Kidney capillary endothelial cell (primary cell): ENCODE results near the gene PIK3CG.
A peak's percentile ranks its signal among the peaks of the same experiment; 100 is the strongest.

Source experiments
- DNase-seq: peaks from one replicate; pipeline ENCODE4 v3.0.0-alpha.2; 2018; ENCODE audit warnings: low spot score

Gene PIK3CG

DNA sequence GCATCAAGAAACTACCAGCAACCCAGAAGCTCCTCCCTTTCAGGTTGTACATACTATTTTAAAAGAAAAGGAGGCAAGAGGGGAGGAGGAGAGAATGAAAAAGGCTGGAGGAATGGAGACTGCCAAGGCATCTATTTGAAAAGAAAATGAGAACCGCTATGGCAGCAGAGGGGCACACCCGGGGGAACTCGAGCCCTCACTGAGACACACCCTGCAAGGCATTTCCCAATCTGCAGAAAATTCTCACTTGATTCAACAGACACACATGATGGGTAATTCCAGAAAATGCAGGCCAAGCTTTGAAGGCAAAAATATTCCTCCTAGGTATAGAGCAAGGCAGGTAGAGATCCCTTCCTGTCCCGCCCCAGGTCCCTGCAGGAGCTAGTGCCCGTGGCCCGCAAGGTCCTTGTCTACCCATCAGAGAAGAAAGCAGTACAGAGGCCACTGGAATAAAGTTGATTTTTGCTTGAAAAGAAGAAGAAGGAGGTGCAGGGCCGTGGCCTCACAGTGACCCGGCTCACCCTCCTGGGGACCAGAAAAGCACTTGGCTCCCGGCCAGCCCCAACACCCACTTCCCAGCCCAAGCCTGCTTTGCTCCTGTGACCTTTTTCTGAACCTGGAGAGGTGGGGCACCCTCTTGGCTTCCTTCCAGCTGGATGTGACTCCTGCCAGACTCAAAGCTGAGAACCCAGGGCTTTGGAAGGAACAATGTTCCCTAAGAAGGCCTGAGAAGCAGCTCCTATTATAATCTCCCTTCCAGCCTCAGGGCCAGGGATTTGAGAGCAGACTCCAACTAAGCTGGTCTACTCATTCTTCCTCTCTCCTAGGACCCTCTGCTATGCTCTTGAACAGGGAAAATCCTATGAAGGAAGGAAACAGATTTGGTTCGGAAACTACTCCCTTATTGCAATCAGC is 6.2 kb upstream of the PIK3CG start:
- DNase-seq: peak; percentile 26

DNA sequence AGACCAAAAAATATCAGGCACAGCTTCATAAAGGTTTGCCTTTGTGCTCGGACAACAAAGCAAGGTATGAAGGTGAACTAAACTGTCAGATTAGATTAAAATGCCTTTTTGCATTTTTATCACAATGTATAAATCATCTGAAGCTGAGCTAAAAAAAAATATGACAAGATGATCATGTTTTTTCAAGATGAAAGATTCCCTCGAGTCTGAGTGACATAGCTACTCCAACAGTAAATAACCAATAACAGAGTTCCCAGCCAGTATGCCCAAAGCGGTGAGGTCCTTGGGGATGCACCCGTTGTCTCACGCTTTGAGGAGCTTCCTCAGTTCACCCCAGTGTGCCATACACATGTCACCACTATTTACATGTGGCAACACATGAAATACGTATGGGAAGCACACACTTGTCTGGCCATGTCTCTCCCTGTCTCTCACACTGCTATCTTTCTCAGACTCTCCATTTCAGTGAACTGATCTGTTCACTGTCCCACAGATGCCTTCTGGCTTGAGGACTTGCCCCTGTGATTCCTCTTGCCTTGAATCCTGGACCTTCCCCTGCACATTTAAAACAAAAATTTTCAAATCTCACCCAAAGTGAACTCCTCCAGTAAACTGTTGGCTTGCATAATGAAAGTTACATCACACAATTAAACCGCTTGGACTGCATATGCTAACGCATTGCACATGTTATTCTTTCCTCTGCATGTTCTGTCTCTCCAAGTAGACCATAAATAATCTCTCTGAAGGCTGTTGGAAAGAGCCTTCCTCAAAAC is 2.6 kb upstream of the PIK3CG start:
- no peak for DNase-seq

DNA sequence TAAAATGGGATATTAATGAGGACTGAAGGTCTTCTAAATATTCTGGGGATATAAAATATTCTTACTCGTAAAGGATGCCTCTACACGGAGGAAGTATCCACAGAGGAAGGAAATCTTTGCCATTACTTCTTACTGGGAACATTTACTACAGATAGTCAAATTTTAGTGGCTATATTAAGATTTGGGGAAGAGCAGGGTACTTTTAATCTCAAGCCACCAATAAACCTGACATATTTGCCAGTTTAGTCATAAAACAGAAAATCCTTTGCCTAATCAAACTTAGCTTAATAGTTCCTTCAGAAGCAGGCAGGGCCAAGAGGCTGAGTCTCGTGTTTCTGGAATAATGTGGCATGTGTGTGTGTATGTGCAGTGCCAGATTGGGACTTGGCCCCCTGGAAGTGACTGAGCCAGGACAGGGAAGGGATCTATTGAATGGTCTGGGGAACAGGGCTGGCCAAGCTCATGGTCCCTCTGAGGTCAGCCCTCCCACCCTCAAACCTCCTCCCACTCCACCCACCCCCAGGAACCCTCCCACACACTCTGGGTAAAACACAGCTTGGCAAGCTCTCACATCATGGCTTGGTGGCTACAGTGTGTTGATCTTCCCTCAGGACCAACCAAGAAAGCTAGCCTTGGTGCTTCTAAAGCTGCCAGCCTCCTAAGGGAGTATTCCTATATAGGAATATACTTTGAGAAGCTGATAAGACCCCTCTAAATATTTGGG is 1.6 kb upstream of the PIK3CG start:
- no peak for DNase-seq

DNA sequence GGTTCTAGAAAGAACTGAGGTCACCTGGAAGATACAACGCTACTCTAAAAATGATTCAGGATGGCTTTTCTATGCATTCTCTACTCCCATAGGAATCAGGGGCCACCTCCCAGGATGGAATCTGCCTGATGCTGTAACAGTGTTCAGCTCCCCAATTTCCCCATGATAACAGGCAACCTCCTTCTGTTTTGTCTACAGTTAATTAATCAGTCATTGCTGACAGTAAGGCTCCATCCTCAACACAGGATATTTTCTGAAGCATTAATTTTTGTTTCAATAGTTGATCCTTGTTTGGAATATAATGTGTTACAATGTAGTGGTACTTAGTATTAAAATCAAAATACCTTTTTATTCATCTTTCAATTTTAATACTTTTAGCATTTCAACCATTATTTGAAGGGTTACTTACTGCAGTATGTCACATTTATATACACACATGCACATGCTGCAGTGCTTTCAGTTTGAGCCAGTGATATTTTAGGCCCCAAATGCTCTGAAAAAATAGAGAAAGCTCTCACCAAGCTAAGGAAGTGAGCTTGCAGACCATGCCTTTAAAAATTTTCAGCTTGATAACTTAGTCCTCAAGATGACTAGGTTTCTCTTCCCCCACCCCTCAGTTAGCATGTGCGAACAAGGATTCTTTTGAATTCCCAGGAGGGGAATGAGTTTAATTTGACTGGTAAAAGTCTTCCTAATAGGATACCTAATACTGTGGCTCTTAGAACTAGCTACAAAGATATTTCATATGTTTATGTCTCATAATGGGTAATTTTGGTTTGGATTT is 592 bp upstream of the PIK3CG start:
- peak; percentile 44 for DNase-seq

DNA sequence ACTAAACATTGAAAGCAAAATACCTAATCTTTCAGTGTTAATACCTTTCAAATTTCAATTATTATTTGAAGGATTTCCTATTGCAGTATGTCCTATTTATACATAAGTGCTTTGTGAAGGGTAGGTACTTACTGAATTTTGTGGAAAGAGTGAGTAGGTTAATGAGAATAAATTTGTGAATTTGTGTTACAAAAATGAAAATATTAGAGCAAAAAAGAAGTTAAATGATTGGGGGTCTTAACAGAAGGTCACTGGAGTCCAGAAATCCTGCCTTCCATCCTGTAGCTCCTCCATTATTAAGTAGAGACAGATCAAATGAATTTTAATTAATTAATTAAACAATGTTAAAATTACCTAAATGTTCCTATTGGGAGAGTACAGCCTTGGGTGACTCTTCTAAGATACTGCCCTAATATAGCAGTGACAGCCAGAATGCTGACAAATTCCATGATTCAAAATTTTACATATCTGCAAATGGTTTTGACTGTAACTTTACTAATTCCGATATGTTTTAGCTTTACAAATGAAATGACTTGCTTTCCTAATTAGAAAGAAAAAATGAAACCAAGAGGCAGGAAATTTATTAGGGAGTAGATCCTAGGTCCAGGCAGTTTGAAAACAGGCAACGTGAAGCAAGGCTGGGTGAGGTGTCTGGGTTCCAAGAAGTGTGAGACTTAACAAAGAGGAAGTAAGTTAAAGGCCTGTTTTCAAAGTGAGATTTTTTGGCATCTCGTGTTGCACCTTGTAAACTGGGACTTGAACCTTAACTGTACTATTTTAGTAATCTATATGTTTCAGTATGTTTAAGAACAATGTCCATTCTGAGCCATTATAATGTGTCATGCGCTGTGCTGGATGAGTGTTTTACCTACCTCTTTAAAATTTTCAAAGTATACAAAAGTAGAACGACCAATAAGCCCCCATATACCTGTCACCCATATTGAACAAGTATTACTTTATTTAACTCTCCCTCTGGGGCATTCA is 1.5 kb downstream of the PIK3CG start:
- DNase-seq: peak; percentile 11

DNA sequence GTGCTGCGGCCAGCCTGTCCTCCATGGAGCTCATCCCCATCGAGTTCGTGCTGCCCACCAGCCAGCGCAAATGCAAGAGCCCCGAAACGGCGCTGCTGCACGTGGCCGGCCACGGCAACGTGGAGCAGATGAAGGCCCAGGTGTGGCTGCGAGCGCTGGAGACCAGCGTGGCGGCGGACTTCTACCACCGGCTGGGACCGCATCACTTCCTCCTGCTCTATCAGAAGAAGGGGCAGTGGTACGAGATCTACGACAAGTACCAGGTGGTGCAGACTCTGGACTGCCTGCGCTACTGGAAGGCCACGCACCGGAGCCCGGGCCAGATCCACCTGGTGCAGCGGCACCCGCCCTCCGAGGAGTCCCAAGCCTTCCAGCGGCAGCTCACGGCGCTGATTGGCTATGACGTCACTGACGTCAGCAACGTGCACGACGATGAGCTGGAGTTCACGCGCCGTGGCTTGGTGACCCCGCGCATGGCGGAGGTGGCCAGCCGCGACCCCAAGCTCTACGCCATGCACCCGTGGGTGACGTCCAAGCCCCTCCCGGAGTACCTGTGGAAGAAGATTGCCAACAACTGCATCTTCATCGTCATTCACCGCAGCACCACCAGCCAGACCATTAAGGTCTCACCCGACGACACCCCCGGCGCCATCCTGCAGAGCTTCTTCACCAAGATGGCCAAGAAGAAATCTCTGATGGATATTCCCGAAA is 2.7 kb downstream of the PIK3CG start:
- no peak for DNase-seq

DNA sequence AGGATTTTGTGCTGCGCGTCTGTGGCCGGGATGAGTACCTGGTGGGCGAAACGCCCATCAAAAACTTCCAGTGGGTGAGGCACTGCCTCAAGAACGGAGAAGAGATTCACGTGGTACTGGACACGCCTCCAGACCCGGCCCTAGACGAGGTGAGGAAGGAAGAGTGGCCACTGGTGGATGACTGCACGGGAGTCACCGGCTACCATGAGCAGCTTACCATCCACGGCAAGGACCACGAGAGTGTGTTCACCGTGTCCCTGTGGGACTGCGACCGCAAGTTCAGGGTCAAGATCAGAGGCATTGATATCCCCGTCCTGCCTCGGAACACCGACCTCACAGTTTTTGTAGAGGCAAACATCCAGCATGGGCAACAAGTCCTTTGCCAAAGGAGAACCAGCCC is 3.3 kb downstream of the PIK3CG start:
- no peak for DNase-seq

DNA sequence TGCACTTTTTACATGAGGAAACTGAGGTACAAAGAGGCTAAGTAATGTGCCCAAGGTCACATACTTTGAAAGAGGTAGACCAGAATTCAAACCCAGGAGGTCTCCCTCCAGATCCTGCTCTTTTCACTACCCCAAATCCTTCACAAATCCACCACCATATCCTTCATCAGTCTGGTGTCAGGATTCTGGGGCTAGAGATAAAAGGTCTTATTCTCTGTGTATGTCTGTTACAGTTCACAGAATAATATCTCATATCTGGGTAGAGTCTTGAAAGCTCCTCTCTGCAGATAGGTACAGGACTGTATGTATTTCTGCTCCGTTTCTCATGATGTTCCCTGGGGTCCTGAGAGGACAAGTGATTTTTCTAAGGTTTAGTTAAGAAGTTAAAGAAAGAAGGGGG is 4.9 kb downstream of the PIK3CG start:
- DNase-seq: no peak

DNA sequence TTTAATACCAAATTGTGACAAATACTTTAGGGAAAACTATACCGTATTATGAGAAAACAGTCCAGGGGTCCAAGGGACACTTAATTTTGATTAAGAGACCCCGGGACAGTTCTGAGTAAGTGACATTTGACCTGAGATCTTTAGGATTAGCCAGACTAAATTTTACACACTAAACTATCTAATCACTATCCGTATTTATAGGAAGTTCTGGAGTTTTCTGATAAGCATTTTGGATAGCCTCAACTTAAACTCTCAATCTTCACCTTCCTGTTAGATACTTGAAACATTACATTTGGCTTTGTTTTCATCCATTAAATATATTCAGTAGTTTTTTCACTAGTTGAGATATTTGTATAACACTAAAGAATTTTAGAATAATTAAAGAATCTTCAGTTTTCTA is 5.4 kb downstream of the PIK3CG start:
- DNase-seq: no peak

DNA sequence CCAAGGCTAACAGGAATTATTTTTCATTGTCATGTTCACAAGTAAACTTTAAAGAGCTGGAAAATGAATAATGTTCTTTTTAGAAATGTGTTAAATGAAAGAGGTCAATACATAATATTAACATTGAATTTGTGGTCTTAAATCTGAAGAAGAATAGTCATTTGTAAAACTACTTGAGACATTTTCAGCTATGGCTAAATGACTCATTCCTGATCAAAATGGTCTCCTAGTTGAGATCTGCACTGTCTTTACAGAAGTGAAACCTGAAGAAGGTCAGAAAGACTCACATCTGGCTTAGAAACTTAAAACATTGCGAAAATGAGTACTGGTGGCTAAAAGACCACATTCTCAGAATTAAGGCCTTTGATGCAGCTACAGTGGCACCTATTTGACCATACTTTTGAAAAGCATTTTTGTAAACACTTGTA is 5.9 kb downstream of the PIK3CG start:
- DNase-seq: no peak

DNA sequence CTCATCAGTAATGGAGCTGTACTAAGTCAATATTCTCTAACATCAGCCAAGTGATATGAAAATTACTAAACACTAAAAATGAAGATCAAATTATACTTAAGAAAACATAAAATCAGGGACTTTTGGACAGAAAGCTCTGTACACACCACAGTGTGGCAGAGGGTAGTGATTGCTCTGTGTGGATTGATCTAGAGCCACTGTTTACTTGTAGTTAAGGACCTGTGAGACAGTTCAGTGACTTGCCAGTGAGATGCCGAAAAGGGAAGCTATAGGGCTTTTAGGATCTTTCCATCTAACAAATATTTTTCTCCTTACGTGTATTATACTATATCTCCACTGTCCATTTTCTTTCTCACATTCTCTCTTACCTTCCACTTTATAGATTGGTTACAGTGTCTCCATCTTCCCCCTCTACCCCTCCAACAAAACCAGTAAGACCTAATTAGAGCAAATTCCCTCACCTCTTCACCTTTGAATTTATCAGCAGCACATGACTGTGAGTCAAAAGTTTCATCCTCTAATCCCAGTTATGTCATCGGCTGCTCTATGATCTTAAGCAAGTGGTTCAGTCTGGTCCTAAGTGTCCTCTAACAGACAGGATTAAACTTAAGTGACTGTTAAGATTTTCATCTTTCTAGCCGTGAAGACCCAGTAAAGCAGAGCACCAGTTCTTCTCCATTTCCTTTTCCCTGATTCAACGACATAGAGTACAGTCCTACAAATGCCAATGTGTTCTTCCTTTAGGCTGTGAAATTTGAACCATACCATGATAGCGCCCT is 6.9 kb downstream of the PIK3CG start:
- DNase-seq: no peak

DNA sequence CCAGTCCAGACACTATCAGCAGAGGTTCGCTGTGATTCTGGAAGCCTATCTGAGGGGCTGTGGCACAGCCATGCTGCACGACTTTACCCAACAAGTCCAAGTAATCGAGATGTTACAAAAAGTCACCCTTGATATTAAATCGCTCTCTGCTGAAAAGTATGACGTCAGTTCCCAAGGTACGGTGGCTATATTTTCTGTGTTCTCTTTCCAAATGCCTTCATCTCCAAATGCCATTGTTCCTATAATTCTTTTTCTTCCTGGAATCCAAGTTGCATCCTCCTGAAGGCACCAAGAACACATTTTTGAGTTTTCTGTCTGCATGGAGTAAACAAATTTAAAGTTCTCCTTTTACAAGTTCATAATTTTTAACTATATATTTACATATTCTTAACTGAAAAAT is 7.7 kb downstream of the PIK3CG start:
- no peak for DNase-seq

DNA sequence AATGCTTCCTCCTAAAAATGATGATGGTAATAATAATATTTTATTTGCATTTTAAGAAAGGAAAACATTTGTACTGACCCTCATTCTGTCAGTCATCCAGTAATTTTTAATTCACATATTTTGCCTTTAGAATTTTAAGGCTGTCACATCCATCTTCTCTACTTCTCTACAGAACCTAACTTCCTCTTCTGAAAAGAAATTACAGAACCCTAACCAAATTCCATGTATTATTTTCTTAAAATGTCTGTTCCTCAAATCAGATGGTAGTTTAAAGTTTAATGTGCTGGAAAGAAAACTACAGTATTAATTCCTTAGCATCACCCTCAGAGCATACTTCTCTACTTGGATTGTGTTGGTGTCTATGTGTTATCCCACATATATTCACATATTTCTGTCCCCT is 9.0 kb downstream of the PIK3CG start:
- DNase-seq: no peak

DNA sequence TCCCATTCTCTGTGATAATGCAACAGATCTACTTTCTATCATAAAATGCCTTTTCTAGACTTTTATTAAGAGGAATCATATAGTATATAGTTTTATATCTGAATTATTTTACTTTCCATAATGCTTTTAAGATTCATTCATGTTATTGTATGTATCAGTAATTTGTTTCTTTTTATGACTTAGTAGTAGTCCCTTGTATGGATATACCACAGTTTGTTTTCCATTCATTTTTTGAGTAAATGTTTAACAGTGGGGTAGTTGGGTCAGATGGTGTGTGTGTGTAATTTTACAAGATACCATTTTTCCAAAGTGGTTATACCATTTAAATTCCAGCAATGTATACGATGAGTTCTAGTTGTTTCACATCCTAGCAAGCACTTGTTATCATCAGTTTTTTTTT is 10.4 kb downstream of the PIK3CG start:
- no peak for DNase-seq

DNA sequence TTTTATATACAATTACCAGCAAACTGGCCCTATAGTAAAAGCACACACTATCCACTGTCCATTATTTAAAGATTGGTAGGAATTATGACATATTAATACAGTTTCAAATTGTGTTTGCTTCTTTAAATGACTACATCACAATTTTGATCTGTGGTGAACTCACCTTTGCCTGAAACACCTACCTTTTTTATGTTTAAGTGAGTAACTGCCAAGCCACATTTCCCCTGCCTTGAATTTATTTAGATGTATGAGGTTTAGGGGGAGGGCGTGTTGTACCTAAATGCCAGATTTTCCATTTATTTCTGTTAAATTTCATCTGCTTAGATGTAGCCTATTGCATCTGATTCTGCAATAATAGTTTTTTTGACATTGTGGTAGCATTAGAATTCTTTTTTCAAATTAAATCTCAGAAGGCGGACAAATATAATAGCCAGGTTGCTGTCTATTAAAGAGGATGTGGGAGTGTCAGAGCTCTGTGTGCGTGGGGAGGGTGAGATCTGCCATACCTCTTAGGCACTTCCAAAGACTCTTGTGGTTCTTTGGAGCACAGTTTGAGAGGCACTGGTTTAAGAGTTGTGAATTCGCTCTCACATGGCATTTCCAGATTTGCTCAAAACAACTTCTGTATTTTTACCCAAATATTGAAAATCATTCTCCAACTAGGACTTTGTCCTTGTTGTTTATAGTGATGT is 13.8 kb downstream of the PIK3CG start:
- DNase-seq: no peak

DNA sequence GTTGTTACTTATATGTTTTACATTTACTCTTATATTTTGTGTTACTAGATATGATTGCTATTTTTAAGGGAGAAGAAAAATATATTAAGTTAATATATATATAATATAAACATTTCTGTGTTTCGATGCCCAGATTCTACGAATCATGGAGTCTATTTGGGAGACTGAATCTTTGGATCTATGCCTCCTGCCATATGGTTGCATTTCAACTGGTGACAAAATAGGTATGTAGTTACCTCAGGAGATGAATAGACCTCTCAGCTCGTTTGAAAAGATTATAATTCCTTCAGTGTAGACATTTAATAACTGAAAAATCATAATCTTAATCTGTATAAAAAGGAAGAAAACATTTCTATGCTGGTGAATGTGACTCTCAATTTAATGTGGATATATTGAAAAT is 16.9 kb downstream of the PIK3CG start:
- DNase-seq: no peak

DNA sequence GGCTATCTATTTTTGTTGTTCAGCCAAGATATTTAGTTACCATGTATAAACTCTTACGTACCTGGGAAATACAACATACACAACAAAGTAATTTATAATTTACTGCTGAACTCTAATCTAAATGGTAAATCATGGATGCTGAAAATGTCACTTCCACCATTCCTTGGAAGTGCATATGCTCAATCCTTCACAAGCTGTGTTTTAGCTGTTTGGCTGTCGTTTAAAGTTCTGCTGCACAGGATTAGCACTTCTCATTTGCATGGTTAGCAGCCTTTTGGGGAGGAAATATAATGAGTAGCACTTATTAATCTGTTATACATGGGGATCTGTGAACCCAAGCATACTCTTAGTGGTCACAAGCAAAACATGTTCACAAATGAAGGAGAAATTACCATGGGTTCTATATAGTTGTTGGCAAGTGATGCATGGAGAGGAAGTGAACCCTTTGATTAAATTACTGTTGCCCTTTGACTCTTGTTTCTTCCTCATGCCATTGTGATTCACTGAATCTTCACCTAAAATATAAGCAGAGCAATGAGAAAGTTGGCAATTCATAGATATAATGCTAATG is 18.5 kb downstream of the PIK3CG start:
- DNase-seq: no peak

DNA sequence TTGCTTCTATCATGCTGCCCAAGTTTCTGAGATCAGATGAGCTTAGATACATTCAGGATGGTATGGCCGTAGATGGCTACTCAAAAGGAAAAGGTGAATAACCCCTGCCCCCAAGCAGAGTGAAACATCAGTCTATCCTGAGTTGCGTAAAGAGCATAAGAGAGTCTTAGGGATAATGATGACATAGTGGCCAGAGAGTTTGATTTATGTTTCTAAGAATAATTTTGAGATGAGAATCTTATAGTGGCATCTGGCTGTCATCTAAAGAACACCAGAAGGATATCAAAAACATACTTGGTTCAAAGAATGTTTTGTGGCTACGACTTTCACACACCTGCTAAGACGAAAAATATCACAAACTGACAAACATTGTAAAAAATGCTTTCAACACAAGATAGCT is 20.6 kb downstream of the PIK3CG start:
- DNase-seq: no peak
